Measurements from ENCODE around the gene ICE2. TPM values are rescaled to one million over a fixed set of nuclear protein-coding genes. Genes with fewer than 3 reads are reported as not detected.

ICE2 gene
- total and polyA plus RNA-seq, 4 donors, result 7.1 to 62.0 (median 26.0) TPM

DNA sequence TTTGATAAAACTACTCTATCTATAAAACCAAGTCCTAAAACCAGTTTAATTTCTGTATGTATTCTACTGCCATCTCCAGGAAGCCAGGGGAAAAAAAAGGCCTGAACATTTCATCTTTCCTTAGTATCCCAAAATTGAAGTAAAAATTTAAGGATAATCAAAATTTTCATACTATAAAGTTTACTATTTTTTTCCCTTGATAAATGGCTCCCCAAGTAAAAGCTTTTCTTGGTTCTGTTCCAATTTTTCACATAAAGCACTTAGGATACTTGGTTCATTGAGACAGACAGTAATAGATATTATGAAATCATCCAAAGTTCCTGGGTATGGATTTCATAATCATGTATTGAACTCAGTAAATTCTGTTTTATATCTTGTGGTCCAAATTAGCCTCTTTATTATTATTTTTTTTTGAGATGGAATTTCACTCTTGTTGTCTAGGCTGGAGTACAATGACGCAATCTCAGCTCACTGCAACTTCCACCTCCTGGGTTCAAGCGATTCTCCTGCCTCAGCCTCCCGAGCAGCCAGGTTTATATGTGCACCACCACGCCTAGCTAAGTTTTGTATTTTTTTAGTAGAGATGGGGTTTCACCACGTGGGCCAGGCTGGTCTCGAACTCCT lies 34.5 kb downstream of the ICE2 start:
- H3K36me3 ChIP-seq (ENCODE audit: control insufficient read depth in 1 of 2, insufficient read depth in 2 of 2, low read length in 1 of 2), result no peaks in the 10 kb centered on the region
- no peak overlapping the region for H3K4me3 ChIP-seq (ENCODE audit: low read length in 2 of 2)
- no peak for DNase-seq
- intact Hi-C loops (cut with DNase I), result loop anchor here (2.0 to 5.0 kb wide), 2 partner anchors 82 to 116 kb away; no protein-coding TSS in a partner anchor
- no peak for ATAC-seq (ENCODE audit: low FRiP score)
- H3K4me1 ChIP-seq (ENCODE audit: control insufficient read depth in 1 of 2, insufficient read depth in 2 of 2, low read length in 2 of 2), result peaks cover 0 to 1% of the 10 kb centered on the region in 2 donors
- 85 to 87% methylated on average over 6 of the region's 6 CpGs for WGBS, 2 donors
- no peaks in the 10 kb centered on the region for H3K27me3 ChIP-seq (ENCODE audit: control insufficient read depth in 1 of 2, insufficient read depth in 2 of 2, low read length in 1 of 2)
- H3K9me3 ChIP-seq (ENCODE audit: control insufficient read depth, low read length), result no peaks in the 10 kb centered on the region
- H3K27ac ChIP-seq (ENCODE audit: low read depth in 1 of 2, low read length in 2 of 2), result no peak overlapping the region

DNA sequence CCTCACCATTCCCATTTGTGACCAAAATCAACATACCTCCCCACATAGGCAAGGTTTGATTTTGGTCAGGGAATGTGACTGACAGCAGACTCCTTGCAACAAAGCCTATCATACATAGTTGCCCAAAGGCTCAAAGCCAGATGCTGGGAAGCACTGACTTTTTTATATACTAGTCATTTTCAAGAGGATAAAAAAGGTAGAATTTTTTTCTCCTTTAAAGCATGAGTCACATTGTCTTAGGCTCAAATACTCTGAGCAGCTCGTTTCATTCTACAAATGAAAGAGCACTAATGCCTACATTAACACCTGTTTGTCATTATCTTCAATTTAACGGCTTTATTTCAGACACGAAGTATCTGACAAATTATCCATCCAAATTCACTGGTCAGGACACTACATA lies 36.2 kb downstream of the ICE2 start:
- H3K9me3 ChIP-seq (ENCODE audit: control insufficient read depth, low read length), result no peaks in the 10 kb centered on the region
- no peak overlapping the region for H3K4me3 ChIP-seq (ENCODE audit: low read length in 2 of 2)
- DNase-seq (no peak), ATAC-seq (ENCODE audit: low FRiP score) (no peak)
- H3K36me3 ChIP-seq (ENCODE audit: control insufficient read depth in 1 of 2, insufficient read depth in 2 of 2, low read length in 1 of 2), result no peaks in the 10 kb centered on the region
- peaks cover 0 to 1% of the 10 kb centered on the region in 2 donors for H3K4me1 ChIP-seq (ENCODE audit: control insufficient read depth in 1 of 2, insufficient read depth in 2 of 2, low read length in 2 of 2)
- intact Hi-C loops (cut with DNase I), result loop anchor here (5.0 kb wide), 1 partner anchor 80 kb away; no protein-coding TSS in a partner anchor
- no peak overlapping the region for H3K27ac ChIP-seq (ENCODE audit: low read depth in 1 of 2, low read length in 2 of 2)
- WGBS, 2 donors, result 76 to 84% methylated on average over 3 of the region's 3 CpGs
- H3K27me3 ChIP-seq (ENCODE audit: control insufficient read depth in 1 of 2, insufficient read depth in 2 of 2, low read length in 1 of 2), result no peaks in the 10 kb centered on the region

DNA sequence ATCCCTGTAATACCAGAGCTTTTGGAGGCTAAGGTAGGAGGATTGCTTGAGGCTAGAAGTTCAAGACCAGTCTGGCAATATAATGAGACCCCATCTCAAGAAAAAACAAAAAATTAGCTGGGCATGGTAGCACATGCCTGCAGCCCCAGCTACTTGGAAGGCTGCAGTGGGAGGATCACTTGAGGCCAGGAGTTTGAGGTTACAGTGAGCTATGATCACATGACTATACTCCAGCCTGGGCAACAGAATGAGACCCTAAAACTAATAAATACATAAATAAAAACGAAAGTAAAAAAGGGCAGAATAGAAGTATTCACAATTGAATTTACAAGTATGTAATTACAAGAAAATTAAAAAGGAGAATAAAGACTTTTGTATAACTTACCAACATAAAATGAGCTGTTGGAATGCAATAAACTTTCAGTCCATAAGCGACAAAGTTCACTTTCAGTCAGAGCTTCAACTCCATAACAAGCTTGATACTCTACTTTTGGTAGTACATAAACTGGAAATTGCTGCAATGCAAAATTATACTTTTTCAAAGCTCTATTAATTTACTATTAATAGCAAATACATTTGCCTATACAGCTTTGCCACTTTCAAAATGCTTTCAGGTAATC lies 36.8 kb downstream of the ICE2 start:
- Histone ChIP-seq H3K4me1 (ENCODE audit: control insufficient read depth in 1 of 2, insufficient read depth in 2 of 2, low read length in 2 of 2) (peaks cover 0 to 1% of the 10 kb centered on the region in 2 donors), H3K36me3 (ENCODE audit: control insufficient read depth in 1 of 2, insufficient read depth in 2 of 2, low read length in 1 of 2) (no peaks in the 10 kb centered on the region)
- ATAC-seq (ENCODE audit: low FRiP score), result no peak

DNA sequence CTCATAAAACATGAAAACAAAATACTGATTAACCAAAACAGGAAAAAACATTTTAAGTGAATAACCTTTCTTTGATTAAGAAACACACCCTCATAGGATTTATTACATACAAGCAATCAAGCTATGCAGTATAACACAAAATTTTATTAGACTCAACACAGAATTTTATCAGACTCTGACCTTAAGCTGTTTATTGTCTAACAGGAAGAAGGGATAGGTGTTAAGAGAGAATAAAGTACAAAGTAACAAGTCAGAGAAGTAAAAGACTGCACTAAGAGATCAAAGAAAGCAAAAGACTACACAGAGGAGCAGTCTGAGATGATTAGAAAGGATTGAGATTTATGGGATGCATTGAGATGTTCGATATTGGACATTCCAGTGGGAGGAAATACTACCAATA lies 37.6 kb downstream of the ICE2 start:
- intact Hi-C loops (cut with DNase I), result loop anchor here (5.0 kb wide), 1 partner anchor 79 kb away; no protein-coding TSS in a partner anchor
- ATAC-seq (ENCODE audit: low FRiP score), result no peak

More for the DNA sequence above, 36.8 kb downstream of the ICE2 start:
- Histone ChIP-seq H3K27me3 (ENCODE audit: control insufficient read depth in 1 of 2, insufficient read depth in 2 of 2, low read length in 1 of 2) (no peaks in the 10 kb centered on the region), H3K27ac (ENCODE audit: low read depth in 1 of 2, low read length in 2 of 2) (no peak overlapping the region), H3K9me3 (ENCODE audit: control insufficient read depth, low read length) (no peaks in the 10 kb centered on the region), H3K4me3 (ENCODE audit: low read length in 2 of 2) (no peak overlapping the region)
- DNase-seq, result no peak
- intact Hi-C loops (cut with DNase I), result loop anchor here (5.0 kb wide), 1 partner anchor 80 kb away; no protein-coding TSS in a partner anchor
- WGBS, 2 donors, result 85 to 90% methylated on average over 2 of the region's 2 CpGs

DNA sequence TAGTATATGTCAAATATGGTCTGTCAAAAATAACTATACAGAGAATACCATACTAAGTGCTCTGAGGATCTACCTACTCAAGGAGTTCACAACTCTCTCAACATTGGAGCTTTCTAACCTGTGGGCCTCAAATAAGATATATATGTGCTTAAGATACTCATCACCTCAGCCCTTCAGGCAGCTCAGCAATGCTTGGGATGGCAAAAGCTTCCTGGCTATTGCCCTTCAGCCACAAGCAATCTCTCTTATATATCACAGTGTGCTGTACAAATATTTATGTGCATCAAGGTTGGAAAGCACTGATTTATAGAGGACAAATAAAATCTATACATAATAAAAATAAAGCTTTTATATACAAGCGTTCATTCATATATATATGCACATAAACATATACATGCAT lies 40.3 kb downstream of the ICE2 start:
- ATAC-seq (ENCODE audit: low FRiP score), result no peak
- H3K27ac ChIP-seq (ENCODE audit: low read depth in 1 of 2, low read length in 2 of 2), result no peak overlapping the region
- peaks cover 0 to 2% of the 10 kb centered on the region in 2 donors for H3K36me3 ChIP-seq (ENCODE audit: control insufficient read depth in 1 of 2, insufficient read depth in 2 of 2, low read length in 1 of 2)
- peaks cover 0 to 1% of the 10 kb centered on the region in 2 donors for H3K4me1 ChIP-seq (ENCODE audit: control insufficient read depth in 1 of 2, insufficient read depth in 2 of 2, low read length in 2 of 2)
- WGBS, 2 donors, result 93 to 97% methylated on average over 1 of the region's 1 CpG
- no peak overlapping the region for H3K4me3 ChIP-seq (ENCODE audit: low read length in 2 of 2)
- no peaks in the 10 kb centered on the region for H3K9me3 ChIP-seq (ENCODE audit: control insufficient read depth, low read length)
- DNase-seq, result no peak
- intact Hi-C loops (cut with DNase I), result no loop called here
- H3K27me3 ChIP-seq (ENCODE audit: control insufficient read depth in 1 of 2, insufficient read depth in 2 of 2, low read length in 1 of 2), result no peaks in the 10 kb centered on the region

More for the DNA sequence above, 37.6 kb downstream of the ICE2 start:
- 76 to 86% methylated on average over 1 of the region's 1 CpG for WGBS, 2 donors
- Histone ChIP-seq H3K27ac (ENCODE audit: low read depth in 1 of 2, low read length in 2 of 2) (no peak overlapping the region), H3K9me3 (ENCODE audit: control insufficient read depth, low read length) (no peaks in the 10 kb centered on the region), H3K4me1 (ENCODE audit: control insufficient read depth in 1 of 2, insufficient read depth in 2 of 2, low read length in 2 of 2) (peaks cover 0 to 1% of the 10 kb centered on the region in 2 donors), H3K27me3 (ENCODE audit: control insufficient read depth in 1 of 2, insufficient read depth in 2 of 2, low read length in 1 of 2) (no peaks in the 10 kb centered on the region), H3K36me3 (ENCODE audit: control insufficient read depth in 1 of 2, insufficient read depth in 2 of 2, low read length in 1 of 2) (no peaks in the 10 kb centered on the region), H3K4me3 (ENCODE audit: low read length in 2 of 2) (no peak overlapping the region)
- DNase-seq, result no peak

DNA sequence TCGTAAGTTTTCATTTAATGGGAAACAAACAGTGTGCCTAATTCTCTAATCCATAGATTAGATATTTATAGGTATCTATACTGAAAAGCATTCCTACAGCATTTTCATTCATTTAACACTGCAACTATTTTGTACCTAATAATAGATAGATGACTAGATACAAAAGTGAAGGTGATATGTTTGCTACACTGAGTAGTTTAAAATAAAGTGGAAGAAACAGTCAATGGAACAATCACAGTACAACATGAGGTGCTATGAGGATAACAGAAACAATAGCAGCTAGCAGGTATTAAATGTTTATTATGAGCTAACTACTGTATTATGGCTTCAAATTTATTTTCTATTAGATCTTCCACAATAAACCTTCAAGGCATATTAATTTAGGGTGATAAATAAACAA lies 50.0 kb downstream of the ICE2 start:
- Histone ChIP-seq H3K27me3 (ENCODE audit: control insufficient read depth in 1 of 2, insufficient read depth in 2 of 2, low read length in 1 of 2) (no peaks in the 10 kb centered on the region), H3K27ac (ENCODE audit: low read depth in 1 of 2, low read length in 2 of 2) (no peak overlapping the region), H3K4me3 (ENCODE audit: low read length in 2 of 2) (no peak overlapping the region), H3K36me3 (ENCODE audit: control insufficient read depth in 1 of 2, insufficient read depth in 2 of 2, low read length in 1 of 2) (peaks cover 2 to 3% of the 10 kb centered on the region in 2 donors), H3K9me3 (ENCODE audit: control insufficient read depth, low read length) (no peaks in the 10 kb centered on the region), H3K4me1 (ENCODE audit: control insufficient read depth in 1 of 2, insufficient read depth in 2 of 2, low read length in 2 of 2) (no peaks in the 10 kb centered on the region)
- DNase-seq (no peak), ATAC-seq (ENCODE audit: low FRiP score) (no peak)
- 94 to 95% methylated on average over 1 of the region's 1 CpG for WGBS, 2 donors
- intact Hi-C loops (cut with DNase I), result no loop called here

DNA sequence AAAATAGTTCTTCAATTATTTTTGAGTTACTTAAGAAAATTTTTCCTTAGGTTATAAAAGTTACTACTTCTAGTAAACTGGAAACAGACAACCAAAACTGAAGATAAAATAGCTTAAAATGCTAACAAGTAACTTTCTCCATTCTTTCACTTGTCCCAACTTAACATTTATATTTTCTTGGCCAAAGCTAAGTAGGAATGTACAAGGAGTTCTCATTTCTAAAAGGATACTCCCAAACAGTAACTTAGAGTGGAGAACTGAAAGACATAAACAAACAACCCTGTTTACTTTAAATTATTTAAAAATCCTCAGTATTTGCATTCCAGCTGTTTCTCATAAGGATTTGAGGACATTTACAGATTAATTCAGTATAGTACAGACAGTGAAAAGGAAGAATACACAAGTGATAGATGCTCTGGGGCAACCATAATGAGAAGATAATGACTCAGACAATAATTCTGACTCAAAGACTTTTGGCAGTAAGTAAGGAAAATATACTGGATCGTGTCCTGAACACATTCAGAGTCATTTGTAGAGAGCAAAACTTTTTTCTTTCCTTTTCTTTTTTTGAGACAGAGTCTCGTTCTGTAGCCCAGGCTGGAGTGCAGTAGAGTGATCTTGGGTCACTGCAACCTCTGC lies 52.0 kb downstream of the ICE2 start:
- peak overlapping the region; percentile 14 to 63 for H3K27ac ChIP-seq (ENCODE audit: low read depth in 1 of 2, low read length in 2 of 2)
- H3K9me3 ChIP-seq (ENCODE audit: control insufficient read depth, low read length), result no peaks in the 10 kb centered on the region
- no peak overlapping the region for H3K4me3 ChIP-seq (ENCODE audit: low read length in 2 of 2)
- no peaks in the 10 kb centered on the region for H3K4me1 ChIP-seq (ENCODE audit: control insufficient read depth in 1 of 2, insufficient read depth in 2 of 2, low read length in 2 of 2)
- H3K27me3 ChIP-seq (ENCODE audit: control insufficient read depth in 1 of 2, insufficient read depth in 2 of 2, low read length in 1 of 2), result no peaks in the 10 kb centered on the region
- DNase-seq, result no peak
- 4 to 6% methylated on average over 2 of the region's 2 CpGs for WGBS, 2 donors
- intact Hi-C loops (cut with DNase I), result loop anchor here in 1 of 2 donors (2.0 kb wide), 1 partner anchor 66 kb away; no protein-coding TSS in a partner anchor
- peaks cover 0 to 2% of the 10 kb centered on the region in 2 donors for H3K36me3 ChIP-seq (ENCODE audit: control insufficient read depth in 1 of 2, insufficient read depth in 2 of 2, low read length in 1 of 2)
- ATAC-seq (ENCODE audit: low FRiP score), result peak; percentile 67

DNA sequence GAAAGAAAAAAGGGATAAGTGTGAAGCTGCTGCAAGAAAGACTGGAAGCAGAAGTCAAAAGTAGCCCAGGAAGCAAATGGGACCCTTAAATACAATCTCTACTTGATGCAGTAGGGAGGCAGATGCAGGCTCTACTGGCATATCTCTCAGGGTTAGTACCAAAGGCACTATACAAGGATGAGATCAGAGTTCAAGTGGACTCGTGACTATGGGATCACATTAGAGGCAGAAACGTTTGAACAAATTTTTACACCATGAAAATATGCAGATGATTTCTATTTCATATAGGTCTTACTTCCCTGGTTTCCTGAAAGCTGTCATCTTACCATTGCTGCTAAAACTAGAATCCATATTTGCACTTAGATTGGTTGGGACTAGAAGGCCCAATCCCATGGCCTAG lies 53.5 kb downstream of the ICE2 start:
- 75 to 81% methylated on average over 2 of the region's 2 CpGs for WGBS, 2 donors
- DNase-seq (no peak), ATAC-seq (ENCODE audit: low FRiP score) (no peak)
- peaks cover 0 to 1% of the 10 kb centered on the region in 2 donors for H3K4me1 ChIP-seq (ENCODE audit: control insufficient read depth in 1 of 2, insufficient read depth in 2 of 2, low read length in 2 of 2)
- H3K27ac ChIP-seq (ENCODE audit: low read depth in 1 of 2, low read length in 2 of 2), result no peak overlapping the region
- H3K9me3 ChIP-seq (ENCODE audit: control insufficient read depth, low read length), result no peaks in the 10 kb centered on the region
- intact Hi-C loops (cut with DNase I), result no loop called here
- no peaks in the 10 kb centered on the region for H3K36me3 ChIP-seq (ENCODE audit: control insufficient read depth in 1 of 2, insufficient read depth in 2 of 2, low read length in 1 of 2)
- H3K4me3 ChIP-seq (ENCODE audit: low read length in 2 of 2), result no peak overlapping the region
- H3K27me3 ChIP-seq (ENCODE audit: control insufficient read depth in 1 of 2, insufficient read depth in 2 of 2, low read length in 1 of 2), result no peaks in the 10 kb centered on the region
